GM18519 (cell line): ENCODE results near the gene ARPC4.
"Not testable (repeated sequence)": the region's sequence is repeated elsewhere in the genome, so short reads cannot be mapped to it uniquely, and the experiment has no call there.

Experiments used
- ATAC-seq: cut with Tn5 transposase; IDR thresholded peaks from one replicate; pipeline ENCODE4 v1.9.1; 2021; ENCODE audit warnings: mild to moderate bottlenecking, moderate library complexity; ENCODE audit not compliant: unreplicated experiment, low FRiP score

Gene ARPC4

GRCh38 chr3:9815986-9816385 is 23.1 kb downstream of the ARPC4 start:
- ATAC-seq: no peak

GRCh38 chr3:9817436-9817835 is 24.6 kb downstream of the ARPC4 start:
- no peak for ATAC-seq

- ATAC-seq: no peak
Measured at GRCh38 chr3:9818666-9819335, 25.9 kb downstream of the ARPC4 start.

GRCh38 chr3:9820543-9820942 is 27.7 kb downstream of the ARPC4 start:
- ATAC-seq: no peak

- ATAC-seq: no peak
Measured at GRCh38 chr3:9820946-9821345, 28.1 kb downstream of the ARPC4 start.

- ATAC-seq: no peak
Measured at GRCh38 chr3:9825451-9826040, 32.7 kb downstream of the ARPC4 start.

- no peak for ATAC-seq
Measured at GRCh38 chr3:9826815-9827573, 34.1 kb downstream of the ARPC4 start.

- no peak for ATAC-seq
Measured at GRCh38 chr3:9828801-9829755, 36.2 kb downstream of the ARPC4 start.

GRCh38 chr3:9831253-9831652 is 38.4 kb downstream of the ARPC4 start:
- no peak for ATAC-seq

- ATAC-seq: no peak
Measured at GRCh38 chr3:9833078-9833477, 40.2 kb downstream of the ARPC4 start.

GRCh38 chr3:9834520-9835380 is 41.9 kb downstream of the ARPC4 start:
- no peak for ATAC-seq

GRCh38 chr3:9837701-9838582 is 45.1 kb downstream of the ARPC4 start:
- ATAC-seq: no peak

- ATAC-seq: no peak
Measured at GRCh38 chr3:9838856-9839255, 46.0 kb downstream of the ARPC4 start.

GRCh38 chr3:9841015-9841414 is 48.1 kb downstream of the ARPC4 start:
- ATAC-seq: no peak

GRCh38 chr3:9843715-9844438 is 51.0 kb downstream of the ARPC4 start, which contains the start of gene RPUSD3:
TSS of gene RPUSD3 (minus strand) at chr3:9844008. CDS start at chr3:9843990, 18 bp downstream.
- ATAC-seq: peak; percentile 97

GRCh38 chr3:9846231-9846630 is 53.3 kb downstream of the ARPC4 start:
- no peak for ATAC-seq

- ATAC-seq: no peak
Measured at GRCh38 chr3:9846931-9847488, 54.1 kb downstream of the ARPC4 start.

- not testable (repeated sequence) for ATAC-seq
Measured at GRCh38 chr3:9847870-9848269, 55.0 kb downstream of the ARPC4 start.
